Prostate gland (tissue), 2 donors: ENCODE data around the gene ATP5F1E.

ENCODE experiments used
- CTCF ChIP-seq, 4 experiments: fragments of 200-600 bp in 2 of 4; fragments of 450-650 bp in 2 of 4; sonication (generic) in 2 of 4; IDR thresholded peaks; 1 replicate in 3 of 4; 2 replicates in 1 of 4; pipeline ENCODE4 v1.5.1; 2016 to 2019; ENCODE audit warnings: antibody characterized with exemption in 4 of 4, mild to moderate bottlenecking in 2 of 4, moderate library complexity in 2 of 4
- POLR2A ChIP-seq: fragments of 450-650 bp; IDR thresholded peaks from one replicate; pipeline ENCODE4 v1.6.1; 2016; ENCODE audit warnings: antibody characterized with exemption, mild to moderate bottlenecking
- POLR2AphosphoS5 ChIP-seq: sonication (generic); formaldehyde crosslinking; IDR thresholded peaks from one replicate; pipeline ENCODE4 v1.6.1; 2017; ENCODE audit warnings: antibody characterized with exemption

DNA sequence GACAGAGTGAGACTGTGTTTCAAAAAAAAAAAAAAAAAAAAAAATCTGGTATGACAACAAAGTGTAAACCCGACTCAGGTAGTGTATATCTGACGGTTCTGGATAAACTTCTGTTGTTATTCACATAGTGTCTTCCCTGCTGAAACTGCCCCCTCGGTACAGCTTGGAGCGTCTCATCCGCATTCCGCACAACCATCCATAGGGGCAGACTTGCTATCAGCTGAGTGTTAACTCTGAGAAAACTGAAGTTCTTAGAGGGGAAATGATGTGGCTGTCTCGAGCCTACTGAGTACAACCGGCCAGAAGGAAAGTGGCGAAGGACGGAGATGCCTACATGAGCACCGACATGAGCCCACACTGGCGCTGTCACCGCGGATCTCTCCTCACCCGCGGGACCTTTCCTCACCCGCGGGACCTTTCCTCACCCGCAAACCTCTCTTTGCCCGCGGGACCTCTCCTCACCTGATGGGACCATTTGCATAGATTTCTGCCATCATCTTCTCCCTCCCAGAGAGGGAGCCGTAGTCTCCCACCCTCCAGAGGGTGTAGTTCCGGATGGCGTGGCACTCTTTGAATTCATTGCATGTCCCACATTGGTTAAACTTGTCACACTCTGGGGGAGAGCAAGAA lies 34.9 kb downstream of the ATP5F1E start:
- TF ChIP-seq CTCF (IDR thresholded peaks at IDR 0.05) (no peak), POLR2A (no peak), POLR2AphosphoS5 (no peak)
